Activated CD4-positive, CD25-positive, alpha-beta regulatory T cell (primary cell): Measurements from ENCODE around the gene CAPN1.
"Not testable (repeated sequence)": the region's sequence is repeated elsewhere in the genome, so short reads cannot be mapped to it uniquely, and the experiment has no call there.

Experiments
- DNase-seq, 4 experiments: peaks; one replicate each; lab custom pipeline; 2025; lab: John Stamatoyannopoulos, UW

The CAPN1 gene

DNA sequence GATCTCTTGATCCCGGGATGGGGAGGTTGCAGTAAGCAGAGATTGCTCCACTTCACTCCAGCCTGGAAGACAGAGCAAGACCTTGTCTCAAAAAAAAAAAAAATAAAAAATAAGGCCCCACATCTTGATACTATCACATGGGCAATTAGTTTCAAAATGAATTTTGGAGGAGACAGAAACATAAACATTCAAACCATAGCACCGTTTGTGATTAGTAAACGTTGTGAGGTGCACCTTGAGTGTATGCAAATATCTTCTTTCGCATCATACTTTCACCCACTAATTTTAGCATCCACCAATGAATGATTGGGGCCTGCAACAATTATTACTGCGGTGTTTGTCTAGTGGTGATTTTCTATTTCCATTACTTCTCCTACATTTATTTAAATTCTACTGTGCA, 22.7 kb upstream of the CAPN1 start:
- no peak for DNase-seq

GRCh38 chr11:65160643-65161042, 21.1 kb upstream of the CAPN1 start:
- no peak for DNase-seq

GRCh38 chr11:65163684-65164083, 18.0 kb upstream of the CAPN1 start:
- DNase-seq = no peak

GRCh38 chr11:65165410-65166317, 16.1 kb upstream of the CAPN1 start:
- DNase-seq = no peak

DNA sequence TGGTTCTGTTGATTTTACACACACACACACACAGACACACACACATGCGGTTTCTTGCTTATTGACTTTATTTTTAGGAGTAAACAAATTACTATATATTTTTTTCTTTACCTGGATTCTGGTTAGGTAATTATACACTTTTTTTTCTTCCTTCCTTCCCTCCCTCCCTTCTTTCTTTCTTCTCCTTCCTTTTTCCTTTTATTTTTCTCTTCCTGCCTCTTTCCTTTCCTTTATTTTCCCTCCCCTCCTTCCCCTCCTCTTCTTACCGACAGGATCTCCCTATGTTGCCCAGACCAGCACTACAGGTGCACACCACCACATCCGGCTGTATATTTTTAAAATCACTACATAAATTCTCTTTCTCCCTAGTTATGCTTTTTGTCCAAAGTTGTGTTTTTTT, 14.8 kb upstream of the CAPN1 start:
- DNase-seq = no peak

DNA sequence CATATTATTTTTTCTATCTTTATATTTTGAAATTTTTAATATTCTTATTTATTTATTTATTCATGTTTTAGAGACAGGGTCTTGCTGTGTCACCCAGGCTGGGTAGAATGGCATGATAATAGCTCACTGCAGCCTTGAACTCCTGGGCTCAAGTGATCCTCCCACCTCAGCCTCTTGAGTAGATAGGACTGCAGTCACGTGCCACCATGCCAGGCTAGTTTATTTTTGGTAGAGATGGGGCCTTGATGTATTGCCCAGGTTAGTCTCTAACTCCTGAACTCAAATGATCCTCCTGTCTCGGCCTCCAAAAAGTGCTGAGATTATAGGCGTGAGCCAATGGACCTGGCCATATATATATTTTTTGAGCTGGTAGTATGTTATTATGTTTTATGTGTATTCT, 14.1 kb upstream of the CAPN1 start:
- no peak for DNase-seq

- no peak for DNase-seq
Observed at GRCh38 chr11:65169164-65169641, 12.5 kb upstream of the CAPN1 start.

- no peak for DNase-seq
Observed at GRCh38 chr11:65170058-65170534, 11.6 kb upstream of the CAPN1 start, which contains the start of gene SPDYC. Gene SPDYC (plus strand): TSS chr11:65170233. CDS start chr11:65171358, 1,125 bp downstream.

- DNase-seq = no peak
Observed at GRCh38 chr11:65172600-65172999, 9.1 kb upstream of the CAPN1 start.

DNA sequence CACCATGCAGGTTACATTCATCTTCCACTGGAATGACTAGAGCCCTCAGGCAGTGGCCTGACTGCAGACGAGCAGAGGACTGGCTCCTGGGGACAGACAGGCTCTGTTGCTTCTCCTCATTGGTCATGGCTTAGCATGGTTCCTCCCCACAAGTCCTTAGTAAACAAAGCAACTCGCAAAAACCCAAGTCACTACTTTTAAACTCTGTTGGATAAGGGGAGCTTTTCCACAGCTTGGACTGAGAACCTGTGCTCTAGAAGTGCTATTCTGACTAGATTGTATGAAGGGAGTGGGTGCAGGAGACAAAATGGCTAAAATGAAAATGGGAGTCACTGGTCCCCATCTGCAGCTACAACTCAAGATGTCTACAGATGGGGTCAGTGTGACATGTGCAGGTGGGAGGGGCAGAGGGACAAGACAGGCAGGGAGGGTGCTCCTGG, 7.1 kb upstream of the CAPN1 start:
- not testable (repeated sequence) for DNase-seq

DNA sequence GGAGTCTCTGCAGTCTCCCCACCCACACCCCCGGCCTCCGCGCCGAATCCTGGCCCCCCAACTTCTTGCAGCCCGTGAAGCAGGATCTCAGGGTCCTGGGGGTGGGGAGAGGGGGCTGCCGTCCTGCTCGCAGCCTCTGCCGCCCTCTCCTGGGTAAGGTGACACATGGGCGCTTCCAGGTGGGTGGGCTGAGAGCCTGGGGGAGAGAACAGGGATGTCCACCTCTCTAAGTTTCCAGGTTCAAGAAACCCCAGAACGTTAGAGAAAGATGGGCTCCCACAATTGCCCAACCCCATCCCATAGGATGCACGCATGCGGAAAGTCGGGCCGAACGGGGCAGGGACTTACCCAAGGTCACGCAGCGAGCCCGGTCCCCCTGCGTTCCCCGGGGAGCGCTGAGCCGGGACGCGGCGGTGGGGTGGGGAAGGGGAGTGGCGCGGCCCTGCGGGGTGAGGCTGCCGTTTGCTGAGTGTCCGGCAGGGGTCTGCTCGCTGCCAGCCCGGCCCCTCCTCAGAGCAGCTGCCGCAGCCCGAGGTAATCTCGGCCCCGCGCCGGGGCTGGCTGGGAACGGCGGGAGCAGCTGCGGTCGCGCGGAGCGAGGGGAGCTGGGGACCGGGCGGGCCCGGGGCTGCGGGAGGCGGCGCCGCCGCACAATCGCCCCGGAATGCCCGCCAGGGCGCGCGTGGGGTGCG, 705 bp upstream of the CAPN1 start:
- DNase-seq = peak; percentile 20 to 33 (median 22)

- DNase-seq = no peak
Observed at GRCh38 chr11:65182258-65183170, 786 bp downstream of the CAPN1 start.

DNA sequence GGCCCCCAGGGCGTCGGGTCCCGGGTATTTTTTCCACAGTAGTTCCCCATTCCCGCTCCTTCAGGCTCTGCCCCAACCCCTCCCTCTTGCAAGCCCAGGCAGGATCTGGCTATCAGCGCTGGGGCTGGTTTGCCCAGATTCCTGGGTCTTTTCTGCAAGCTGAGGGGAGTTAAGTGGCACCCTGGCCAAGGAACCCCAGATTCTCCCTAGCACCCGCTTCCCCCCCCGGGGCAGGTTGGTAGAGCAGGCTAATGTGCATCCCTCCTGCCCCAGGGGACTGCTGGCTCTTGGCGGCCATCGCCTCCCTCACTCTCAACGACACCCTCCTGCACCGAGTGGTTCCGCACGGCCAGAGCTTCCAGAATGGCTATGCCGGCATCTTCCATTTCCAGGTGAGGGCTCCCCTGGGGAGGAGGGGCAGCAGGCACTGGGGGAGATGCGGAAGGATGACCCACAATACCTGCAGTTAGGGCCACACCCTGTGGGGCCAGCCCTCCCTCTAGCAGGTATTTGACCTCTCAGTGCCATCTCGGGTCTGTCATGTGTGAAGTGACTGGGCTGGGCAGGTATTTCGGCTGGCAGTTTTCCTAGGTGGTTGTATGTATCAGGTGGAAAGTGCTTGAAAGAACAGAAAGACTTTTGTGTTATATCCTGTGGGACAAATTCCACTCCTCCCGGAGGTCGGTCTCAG, 1.6 kb downstream of the CAPN1 start:
- DNase-seq = no peak

DNA sequence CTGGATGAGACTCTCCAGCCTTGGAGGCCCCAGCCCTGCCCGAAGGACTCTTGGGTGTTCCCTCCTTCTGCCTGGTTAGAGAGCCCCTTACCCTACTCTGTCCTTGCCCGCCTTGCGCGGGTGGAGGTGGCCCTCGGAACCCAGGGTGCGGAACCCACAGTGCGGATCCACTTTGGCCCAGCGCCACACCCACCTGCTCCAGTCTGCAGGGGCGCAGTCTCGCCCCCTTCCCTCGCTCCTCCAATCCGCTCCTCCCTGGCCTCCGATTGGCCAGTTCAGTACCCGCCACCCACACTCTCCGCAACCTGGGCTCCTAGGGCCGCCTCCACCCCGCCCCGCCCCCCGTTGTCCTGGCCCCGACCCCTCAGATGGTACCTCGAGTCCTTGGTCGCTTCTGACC, 2.4 kb downstream of the CAPN1 start:
- DNase-seq = no peak

DNA sequence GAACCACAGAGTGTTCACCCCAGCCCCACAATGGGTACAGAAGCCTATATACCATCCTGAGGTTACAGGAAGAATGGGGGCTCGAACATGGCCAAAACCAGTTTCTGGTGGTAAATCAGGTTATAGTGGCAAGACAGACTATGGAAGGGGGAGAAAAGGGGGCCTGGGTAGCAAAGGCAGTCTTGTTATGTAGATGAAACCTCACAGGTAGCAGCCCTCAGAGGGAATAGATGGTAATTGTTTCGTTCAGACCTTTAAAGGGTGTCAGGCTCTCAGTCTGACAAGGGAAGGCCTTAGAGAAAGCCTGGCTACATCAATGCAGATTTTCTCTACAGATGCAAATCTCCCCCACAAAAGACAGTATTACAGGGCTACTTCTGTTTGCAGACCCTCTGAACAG, 3.4 kb downstream of the CAPN1 start:
- DNase-seq = no peak

DNA sequence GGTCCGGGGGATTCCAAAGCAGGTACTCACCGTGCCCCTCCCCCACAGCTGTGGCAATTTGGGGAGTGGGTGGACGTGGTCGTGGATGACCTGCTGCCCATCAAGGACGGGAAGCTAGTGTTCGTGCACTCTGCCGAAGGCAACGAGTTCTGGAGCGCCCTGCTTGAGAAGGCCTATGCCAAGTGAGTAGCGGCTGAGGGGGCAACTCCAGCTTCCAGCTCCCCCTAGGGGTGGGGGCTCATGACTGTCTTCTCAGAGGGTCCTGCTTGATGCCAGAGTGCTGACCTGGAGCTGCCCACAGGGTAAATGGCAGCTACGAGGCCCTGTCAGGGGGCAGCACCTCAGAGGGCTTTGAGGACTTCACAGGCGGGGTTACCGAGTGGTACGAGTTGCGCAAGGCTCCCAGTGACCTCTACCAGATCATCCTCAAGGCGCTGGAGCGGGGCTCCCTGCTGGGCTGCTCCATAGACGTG, 4.2 kb downstream of the CAPN1 start:
- DNase-seq = no peak

- no peak for DNase-seq
Observed at GRCh38 chr11:65186701-65187100, 5.0 kb downstream of the CAPN1 start.

DNA sequence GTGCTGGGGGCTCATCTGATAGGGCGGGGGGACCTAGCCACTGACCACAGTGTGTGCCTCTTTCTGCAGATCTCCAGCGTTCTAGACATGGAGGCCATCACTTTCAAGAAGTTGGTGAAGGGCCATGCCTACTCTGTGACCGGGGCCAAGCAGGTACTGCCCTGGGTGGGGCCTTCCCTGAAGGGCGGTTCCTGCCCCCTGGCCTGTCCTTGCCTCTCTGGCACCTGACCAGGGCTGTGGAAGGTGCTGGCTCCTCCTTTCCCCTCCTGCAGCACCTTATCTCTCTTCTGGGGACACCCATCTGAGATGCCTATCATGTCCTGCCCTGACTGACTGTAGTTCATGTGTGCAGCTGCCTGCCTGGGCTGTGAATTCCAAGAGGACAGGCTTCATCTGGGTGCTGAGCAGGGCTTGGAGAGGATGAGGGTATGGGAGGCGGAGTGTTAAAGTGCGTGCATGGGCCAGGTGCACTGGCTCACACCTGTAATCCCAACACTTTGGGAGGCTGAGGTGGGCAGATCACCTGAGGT, 5.5 kb downstream of the CAPN1 start:
- DNase-seq = no peak

GRCh38 chr11:65187971-65188461, 6.3 kb downstream of the CAPN1 start:
- no peak for DNase-seq

DNA sequence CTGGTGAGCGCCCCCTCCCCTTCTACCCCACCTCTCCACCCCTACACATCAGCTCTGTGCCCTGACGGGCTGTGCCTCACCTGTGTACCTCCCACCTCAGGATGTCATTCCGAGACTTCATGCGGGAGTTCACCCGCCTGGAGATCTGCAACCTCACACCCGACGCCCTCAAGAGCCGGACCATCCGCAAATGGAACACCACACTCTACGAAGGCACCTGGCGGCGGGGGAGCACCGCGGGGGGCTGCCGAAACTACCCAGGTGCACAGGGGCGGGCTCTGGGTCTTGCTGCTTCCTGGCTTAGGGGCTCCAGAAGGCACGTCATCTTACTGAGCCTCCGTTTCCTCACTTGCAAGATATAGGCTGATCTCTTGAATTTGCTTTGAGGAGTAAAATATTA, 6.8 kb downstream of the CAPN1 start:
- DNase-seq = no peak

- DNase-seq = no peak
Observed at GRCh38 chr11:65189191-65189590, 7.5 kb downstream of the CAPN1 start.
